ENCODE data around the gene ANO1.

ANO1 gene

DNA sequence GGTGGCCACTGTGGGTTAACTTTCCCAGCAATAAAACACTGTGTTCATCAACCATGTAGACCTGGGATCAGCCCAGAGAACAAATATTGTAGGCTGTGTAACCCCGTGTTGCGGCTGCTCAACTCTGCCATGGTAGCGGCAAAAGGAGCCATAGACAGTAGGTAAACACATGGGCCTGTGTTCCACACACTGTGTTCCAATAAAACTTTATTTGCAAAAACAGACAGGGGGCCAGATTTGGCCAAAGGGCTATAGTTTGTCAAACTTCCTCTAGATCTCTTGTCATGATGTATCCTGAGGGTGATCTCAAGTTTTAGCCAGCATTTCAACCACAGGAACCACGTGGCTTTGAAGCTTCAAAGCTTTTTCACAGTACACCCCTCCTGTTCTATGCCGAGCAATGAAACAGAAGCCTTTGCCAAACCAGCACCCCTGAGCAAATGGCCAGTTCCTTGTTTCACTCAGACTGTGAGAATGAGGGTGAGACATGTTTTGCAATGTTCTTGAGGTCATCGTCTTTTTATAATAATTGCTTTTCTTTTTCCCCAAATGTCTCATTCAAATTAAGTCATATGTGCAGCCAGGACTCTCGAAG, 75.1 kb downstream of the ANO1 start:
- peaks cover 4% of the 10 kb centered on the region for H3K4me1 ChIP-seq (ENCODE audit: insufficient read depth, low read length)

DNA sequence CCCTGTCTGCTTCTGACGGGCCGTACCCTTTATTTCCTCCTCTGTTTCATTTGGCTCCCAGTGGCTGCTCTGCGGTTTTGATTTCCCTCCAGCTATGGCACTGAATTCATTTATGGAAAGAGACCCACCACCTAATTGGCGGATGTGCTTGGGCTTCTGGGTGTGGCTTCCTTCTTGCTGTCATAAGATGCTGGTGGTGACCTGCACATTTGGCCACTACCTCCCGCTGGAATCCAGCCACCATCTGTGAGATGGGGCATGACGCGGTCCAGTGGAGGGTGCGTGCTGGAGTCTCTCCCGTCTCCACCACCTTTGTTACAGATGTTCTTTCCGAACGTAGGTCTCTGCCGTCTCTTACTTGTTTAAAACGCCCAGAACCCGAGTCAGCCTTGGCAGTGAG, 77.3 kb downstream of the ANO1 start:
- Histone ChIP-seq H2AFZ (ENCODE audit: low read depth, low read length) (no peak overlapping the region), H3K4me1 (ENCODE audit: insufficient read depth, low read length) (peaks cover 4% of the 10 kb centered on the region), H3K4me3 (ENCODE audit: low read length) (no peak overlapping the region), H3K27me3 (ENCODE audit: insufficient read depth, low read length) (no peaks in the 10 kb centered on the region), H3K9me3 (ENCODE audit: low read length) (no peaks in the 10 kb centered on the region), H3K36me3 (ENCODE audit: insufficient read depth, low read length) (no peaks in the 10 kb centered on the region)

More for the DNA sequence above, 75.1 kb downstream of the ANO1 start:
- H3K27me3 ChIP-seq (ENCODE audit: insufficient read depth, low read length), result no peaks in the 10 kb centered on the region
- no peaks in the 10 kb centered on the region for H3K36me3 ChIP-seq (ENCODE audit: insufficient read depth, low read length)
- no peak overlapping the region for H2AFZ ChIP-seq (ENCODE audit: low read depth, low read length)
- no peak overlapping the region for H3K4me3 ChIP-seq (ENCODE audit: low read length)
- H3K9me3 ChIP-seq (ENCODE audit: low read length), result no peaks in the 10 kb centered on the region

DNA sequence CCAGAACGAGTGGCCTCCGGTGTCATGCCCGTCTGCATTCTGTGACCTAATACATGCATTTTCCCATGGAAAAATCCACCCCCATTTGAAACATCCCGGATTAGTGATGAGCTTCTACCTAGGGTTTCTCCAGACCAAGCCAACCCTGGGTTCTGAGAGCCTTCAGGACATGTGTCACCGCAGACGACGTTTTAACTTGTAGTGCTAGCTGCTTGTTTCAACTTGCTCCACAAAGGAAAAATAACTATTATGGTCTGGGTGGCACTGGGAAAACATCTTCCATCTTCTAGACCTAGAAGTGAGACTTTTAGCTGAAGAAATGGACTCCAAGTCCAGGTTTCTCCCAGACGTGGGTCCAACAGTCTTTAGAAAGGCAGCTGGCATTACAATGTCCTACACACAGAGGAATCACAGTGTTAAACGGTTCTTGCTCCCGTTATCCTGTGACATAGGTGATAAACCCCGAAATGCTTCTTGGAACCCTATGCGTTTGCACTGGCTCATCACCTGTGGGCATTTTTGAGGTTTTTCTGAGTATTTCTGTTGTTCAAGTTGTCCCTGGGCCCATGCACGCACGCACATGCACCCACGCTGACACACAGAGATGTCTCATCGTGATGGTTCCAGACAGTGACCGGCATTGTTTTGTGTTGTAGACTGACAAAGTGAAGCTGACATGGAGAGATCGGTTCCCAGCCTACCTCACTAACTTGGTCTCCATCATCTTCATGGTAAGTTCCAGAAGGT, 78.3 kb downstream of the ANO1 start:
- no peaks in the 10 kb centered on the region for H3K4me1 ChIP-seq (ENCODE audit: insufficient read depth, low read length)
- no peak overlapping the region for H2AFZ ChIP-seq (ENCODE audit: low read depth, low read length)
- H3K27me3 ChIP-seq (ENCODE audit: insufficient read depth, low read length), result no peaks in the 10 kb centered on the region
- no peak overlapping the region for H3K4me3 ChIP-seq (ENCODE audit: low read length)
- H3K9me3 ChIP-seq (ENCODE audit: low read length), result no peaks in the 10 kb centered on the region
- no peaks in the 10 kb centered on the region for H3K36me3 ChIP-seq (ENCODE audit: insufficient read depth, low read length)

DNA sequence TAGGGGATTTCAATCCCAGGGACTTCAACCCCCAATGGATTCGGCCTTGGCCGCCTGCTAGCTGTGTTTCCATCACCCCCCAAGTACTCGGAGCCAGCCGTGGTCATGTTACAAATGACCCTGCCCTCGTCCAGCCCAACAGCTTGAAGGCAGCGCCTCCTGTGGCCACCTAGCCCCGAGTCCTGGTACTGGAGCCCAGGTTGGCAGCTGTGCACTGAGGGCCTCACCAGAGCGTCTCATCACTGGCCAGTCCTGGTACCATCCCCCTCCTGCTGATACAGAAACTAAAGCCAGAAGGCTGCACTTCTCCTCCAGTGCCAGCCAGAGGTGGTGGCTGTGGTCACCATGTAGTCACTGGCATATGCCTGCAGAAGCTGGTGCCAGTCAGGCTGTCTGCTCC, 80.1 kb downstream of the ANO1 start:
- Histone ChIP-seq H3K36me3 (ENCODE audit: insufficient read depth, low read length) (no peaks in the 10 kb centered on the region), H3K4me1 (ENCODE audit: insufficient read depth, low read length) (no peaks in the 10 kb centered on the region), H3K9me3 (ENCODE audit: low read length) (no peaks in the 10 kb centered on the region), H3K27me3 (ENCODE audit: insufficient read depth, low read length) (peaks cover 4% of the 10 kb centered on the region), H3K4me3 (ENCODE audit: low read length) (no peak overlapping the region), H2AFZ (ENCODE audit: low read depth, low read length) (no peak overlapping the region)

DNA sequence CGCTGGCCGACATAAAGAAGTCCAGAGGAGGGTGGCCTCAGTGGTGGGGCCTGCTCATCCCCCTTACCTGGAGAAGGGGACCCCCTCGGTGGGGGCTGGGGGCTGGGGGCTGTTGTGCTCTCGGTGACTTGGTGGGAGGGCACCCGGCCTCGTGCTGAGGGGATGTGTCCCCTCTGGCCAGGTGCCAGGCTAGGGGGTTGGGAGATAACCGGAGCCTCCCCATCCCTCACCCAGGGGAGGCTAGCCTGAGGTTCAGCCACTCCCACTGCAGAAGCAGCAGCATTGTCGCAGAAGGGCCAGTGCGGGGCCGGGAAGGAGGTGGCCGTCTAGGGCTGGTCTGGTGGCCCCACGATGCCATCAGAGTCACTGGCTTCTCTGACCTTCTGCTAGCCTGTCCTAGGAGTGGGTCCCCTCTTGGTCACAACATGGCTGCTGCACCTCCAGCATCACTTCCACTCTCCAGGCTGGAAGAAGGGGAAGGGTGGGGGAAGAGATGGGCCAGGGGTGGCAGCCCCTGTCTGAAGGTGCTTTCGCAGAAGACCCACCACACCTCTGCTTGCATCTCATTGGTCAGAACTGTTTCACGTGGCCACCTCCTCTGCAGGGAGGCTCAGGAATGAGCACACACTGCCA, 80.8 kb downstream of the ANO1 start:
- Histone ChIP-seq H3K36me3 (ENCODE audit: insufficient read depth, low read length) (no peaks in the 10 kb centered on the region), H3K9me3 (ENCODE audit: low read length) (no peaks in the 10 kb centered on the region), H3K4me3 (ENCODE audit: low read length) (no peak overlapping the region), H2AFZ (ENCODE audit: low read depth, low read length) (no peak overlapping the region), H3K4me1 (ENCODE audit: insufficient read depth, low read length) (no peaks in the 10 kb centered on the region), H3K27me3 (ENCODE audit: insufficient read depth, low read length) (peaks cover 4% of the 10 kb centered on the region)

DNA sequence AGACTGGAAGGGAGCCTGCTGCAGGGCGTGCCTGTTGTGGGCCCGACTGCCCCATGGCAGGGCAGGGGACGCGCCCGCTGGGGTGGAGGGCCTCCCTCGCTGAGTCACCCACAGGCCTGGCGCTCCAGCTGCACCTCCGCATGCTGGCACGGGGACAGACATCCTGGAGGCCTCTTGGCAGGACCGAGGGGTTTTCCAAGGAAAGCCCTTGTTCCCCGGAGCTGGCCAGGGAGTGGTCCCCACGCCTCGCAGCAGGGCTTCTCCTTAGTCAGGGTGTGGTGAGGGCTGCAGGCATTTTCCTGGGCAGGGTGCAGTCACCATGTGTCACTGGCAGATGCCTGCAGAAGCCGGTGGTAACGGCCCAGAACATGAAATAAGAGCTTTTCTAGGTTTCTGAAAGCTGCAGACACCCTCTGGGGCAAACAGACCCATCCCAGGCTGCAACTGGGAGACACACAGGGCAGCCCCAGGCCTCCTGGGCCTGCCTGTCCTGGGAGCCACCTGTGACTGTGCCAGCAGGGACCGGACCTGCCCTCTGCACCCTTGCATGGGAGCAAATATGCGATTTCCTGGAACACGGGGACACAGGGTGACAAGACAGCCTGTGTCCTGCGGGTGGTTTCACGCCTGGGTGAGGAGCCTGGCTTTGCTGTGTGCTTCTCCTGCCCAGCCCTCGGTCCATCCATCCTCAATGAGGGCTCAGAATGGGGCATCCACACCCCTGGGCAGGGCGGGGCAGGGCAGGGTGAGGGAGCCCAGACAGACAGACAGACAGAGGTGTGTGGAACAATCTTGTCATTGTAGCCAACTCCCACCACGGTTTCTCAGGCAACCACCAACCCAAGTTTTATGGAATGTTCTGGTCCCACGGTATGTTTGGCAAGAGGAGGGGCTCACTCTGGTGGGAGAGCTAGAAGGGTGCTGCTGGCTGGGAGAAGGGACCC, 81.8 kb downstream of the ANO1 start:
- no peak overlapping the region for H3K4me3 ChIP-seq (ENCODE audit: low read length)
- peaks cover 4% of the 10 kb centered on the region for H3K27me3 ChIP-seq (ENCODE audit: insufficient read depth, low read length)
- H3K4me1 ChIP-seq (ENCODE audit: insufficient read depth, low read length), result no peaks in the 10 kb centered on the region
- H3K36me3 ChIP-seq (ENCODE audit: insufficient read depth, low read length), result no peaks in the 10 kb centered on the region
- H2AFZ ChIP-seq (ENCODE audit: low read depth, low read length), result no peak overlapping the region
- H3K9me3 ChIP-seq (ENCODE audit: low read length), result no peaks in the 10 kb centered on the region

DNA sequence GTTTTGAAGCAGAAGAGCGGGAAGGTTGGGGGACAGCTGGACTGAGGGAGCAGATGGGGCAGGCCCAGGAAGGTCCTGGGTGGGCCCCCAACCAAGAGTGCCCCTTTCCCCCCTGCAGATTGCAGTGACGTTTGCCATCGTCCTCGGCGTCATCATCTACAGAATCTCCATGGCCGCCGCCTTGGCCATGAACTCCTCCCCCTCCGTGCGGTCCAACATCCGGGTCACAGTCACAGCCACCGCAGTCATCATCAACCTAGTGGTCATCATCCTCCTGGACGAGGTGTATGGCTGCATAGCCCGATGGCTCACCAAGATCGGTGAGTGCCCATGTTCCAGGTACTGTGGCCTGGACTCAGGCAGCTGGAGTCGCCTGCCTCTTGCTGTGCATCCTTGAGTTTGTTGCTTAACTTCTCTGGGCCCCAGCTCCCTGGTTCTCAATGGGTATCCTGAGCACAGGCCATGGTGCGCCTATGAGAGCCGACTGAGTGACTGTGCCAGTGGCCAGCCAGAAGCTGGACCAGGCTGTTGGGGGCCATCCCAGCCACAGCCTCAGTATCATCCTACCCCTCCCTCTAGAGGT, 83.0 kb downstream of the ANO1 start:
- H3K27me3 ChIP-seq (ENCODE audit: insufficient read depth, low read length), result peaks cover 4% of the 10 kb centered on the region
- no peaks in the 10 kb centered on the region for H3K36me3 ChIP-seq (ENCODE audit: insufficient read depth, low read length)
- no peak overlapping the region for H3K4me3 ChIP-seq (ENCODE audit: low read length)

DNA sequence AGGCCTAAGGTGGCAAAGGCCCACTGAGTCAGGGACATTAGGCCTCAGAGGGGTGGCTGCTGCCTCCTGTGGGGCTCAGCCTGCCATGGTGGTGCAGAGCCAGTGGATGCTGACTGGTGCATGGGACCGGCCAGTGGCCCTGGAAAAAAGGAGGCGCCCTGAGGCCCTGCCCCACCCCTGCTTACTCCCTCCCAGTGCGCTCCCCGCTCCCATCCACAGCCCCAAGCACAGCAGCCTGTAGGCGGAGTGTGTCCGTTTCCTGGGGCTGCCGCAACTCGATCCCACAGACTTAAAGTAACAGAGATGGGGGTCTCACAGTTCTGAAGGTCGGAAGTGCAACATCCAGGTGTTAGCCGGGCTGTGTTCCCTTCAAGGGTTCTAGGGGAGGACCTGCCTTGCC, 86.6 kb downstream of the ANO1 start:
- H3K4me1 ChIP-seq (ENCODE audit: insufficient read depth, low read length), result no peaks in the 10 kb centered on the region
- H3K36me3 ChIP-seq (ENCODE audit: insufficient read depth, low read length), result no peaks in the 10 kb centered on the region
- H3K9me3 ChIP-seq (ENCODE audit: low read length), result no peaks in the 10 kb centered on the region
- no peak overlapping the region for H3K4me3 ChIP-seq (ENCODE audit: low read length)
- H3K27me3 ChIP-seq (ENCODE audit: insufficient read depth, low read length), result peaks cover 9% of the 10 kb centered on the region
- H2AFZ ChIP-seq (ENCODE audit: low read depth, low read length), result no peak overlapping the region

More for the DNA sequence above, 83.0 kb downstream of the ANO1 start:
- no peak overlapping the region for H2AFZ ChIP-seq (ENCODE audit: low read depth, low read length)
- no peaks in the 10 kb centered on the region for H3K9me3 ChIP-seq (ENCODE audit: low read length)
- no peaks in the 10 kb centered on the region for H3K4me1 ChIP-seq (ENCODE audit: insufficient read depth, low read length)

DNA sequence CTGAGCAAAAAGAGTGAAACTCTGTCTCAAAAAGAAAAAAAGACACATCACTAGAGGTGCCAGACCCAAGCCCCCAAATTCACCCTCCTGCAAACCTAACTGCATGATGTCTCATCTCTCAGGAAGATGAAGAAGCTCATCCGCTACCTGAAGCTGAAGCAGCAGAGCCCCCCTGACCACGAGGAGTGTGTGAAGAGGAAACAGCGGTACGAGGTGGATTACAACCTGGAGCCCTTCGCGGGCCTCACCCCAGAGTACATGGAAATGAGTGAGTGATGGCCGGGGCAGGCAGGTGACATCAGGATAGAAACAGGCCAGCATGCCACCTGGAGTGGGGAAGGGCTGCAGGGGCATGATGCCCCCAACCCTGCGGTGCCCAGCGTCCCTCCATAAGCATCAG, 89.0 kb downstream of the ANO1 start:
- Histone ChIP-seq H3K9me3 (ENCODE audit: low read length) (no peaks in the 10 kb centered on the region), H2AFZ (ENCODE audit: low read depth, low read length) (no peak overlapping the region), H3K36me3 (ENCODE audit: insufficient read depth, low read length) (no peaks in the 10 kb centered on the region), H3K27me3 (ENCODE audit: insufficient read depth, low read length) (peaks cover 9% of the 10 kb centered on the region), H3K4me1 (ENCODE audit: insufficient read depth, low read length) (no peaks in the 10 kb centered on the region), H3K4me3 (ENCODE audit: low read length) (no peak overlapping the region)

DNA sequence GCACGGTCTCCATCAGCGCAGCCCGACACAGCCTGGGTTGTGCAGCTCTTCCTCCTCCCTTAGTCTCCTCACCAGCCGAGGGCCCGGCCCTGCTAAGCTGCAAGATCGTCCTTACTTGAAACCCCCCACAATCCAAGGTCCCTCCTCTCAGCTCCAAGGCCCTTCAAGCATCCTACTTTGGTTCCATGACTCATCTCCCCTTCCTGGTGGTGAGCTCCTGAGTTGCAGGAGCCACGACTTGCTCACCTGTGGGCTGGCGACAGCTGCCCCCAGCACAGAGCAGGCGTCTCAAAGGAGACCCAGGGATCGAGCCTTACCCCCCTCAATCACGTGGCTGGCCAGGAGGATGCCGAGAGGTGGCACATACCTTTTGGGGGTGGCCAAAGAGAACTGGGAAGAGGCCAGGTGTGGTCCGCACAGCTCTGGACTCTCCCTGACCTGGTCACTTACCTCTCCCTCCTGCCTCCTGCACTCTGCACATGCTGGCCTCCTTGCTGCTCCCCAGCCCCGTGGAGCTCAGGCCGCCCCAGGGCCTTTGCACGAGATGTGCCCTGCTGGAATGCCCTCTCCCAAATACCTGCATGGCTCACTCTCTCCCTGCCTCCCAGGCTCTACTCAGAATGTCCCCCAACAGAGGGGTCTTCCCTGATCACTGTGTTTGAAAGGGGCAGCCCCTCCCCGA, 89.7 kb downstream of the ANO1 start:
- H3K9me3 ChIP-seq (ENCODE audit: low read length), result no peaks in the 10 kb centered on the region
- H3K4me1 ChIP-seq (ENCODE audit: insufficient read depth, low read length), result no peaks in the 10 kb centered on the region
- peaks cover 6% of the 10 kb centered on the region for H3K27me3 ChIP-seq (ENCODE audit: insufficient read depth, low read length)
- no peak overlapping the region for H2AFZ ChIP-seq (ENCODE audit: low read depth, low read length)
- H3K4me3 ChIP-seq (ENCODE audit: low read length), result no peak overlapping the region
- H3K36me3 ChIP-seq (ENCODE audit: insufficient read depth, low read length), result no peaks in the 10 kb centered on the region

DNA sequence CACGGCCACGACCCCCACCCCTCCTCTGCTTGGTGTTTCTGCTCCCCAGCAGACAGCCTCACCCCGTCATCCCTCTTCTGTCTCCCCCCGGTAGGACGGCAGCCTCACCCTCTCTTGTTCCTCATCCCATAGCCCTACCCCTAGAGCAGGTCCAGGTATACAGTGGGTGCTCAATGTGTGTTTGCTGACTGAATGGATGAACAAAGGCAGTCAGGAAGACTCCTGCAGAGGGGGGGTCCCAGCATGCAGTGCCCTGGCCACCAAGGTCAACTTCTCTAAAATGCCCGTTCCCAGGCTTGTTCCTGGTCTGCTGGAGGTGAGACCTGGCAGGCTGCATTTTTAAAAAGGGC, 90.3 kb downstream of the ANO1 start:
- Histone ChIP-seq H3K9me3 (ENCODE audit: low read length) (no peaks in the 10 kb centered on the region), H3K4me3 (ENCODE audit: low read length) (no peak overlapping the region), H3K27me3 (ENCODE audit: insufficient read depth, low read length) (peaks cover 4% of the 10 kb centered on the region), H3K4me1 (ENCODE audit: insufficient read depth, low read length) (no peaks in the 10 kb centered on the region), H2AFZ (ENCODE audit: low read depth, low read length) (no peak overlapping the region), H3K36me3 (ENCODE audit: insufficient read depth, low read length) (no peaks in the 10 kb centered on the region)

DNA sequence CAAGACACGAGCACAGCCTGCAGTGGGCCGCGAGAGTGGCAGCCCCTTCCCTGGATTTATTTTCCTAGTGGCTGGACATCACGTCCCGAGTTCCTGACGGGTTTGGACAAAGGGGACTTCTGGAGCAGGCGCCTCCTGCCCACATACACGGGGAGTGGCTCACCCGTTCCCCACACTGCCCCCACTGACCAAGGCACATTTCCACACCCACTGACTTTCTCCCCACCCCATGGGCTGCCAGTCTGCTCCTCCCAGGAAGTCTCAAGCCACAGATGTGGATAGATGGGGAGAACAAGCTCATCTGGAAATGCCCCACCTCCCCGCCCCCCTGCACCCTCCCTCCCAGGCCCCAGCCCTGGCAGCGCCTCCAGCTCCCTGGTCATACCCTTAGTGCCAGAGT, 91.0 kb downstream of the ANO1 start:
- H3K27me3 ChIP-seq (ENCODE audit: insufficient read depth, low read length), result peaks cover 4% of the 10 kb centered on the region
- H3K4me3 ChIP-seq (ENCODE audit: low read length), result no peak overlapping the region
- no peaks in the 10 kb centered on the region for H3K9me3 ChIP-seq (ENCODE audit: low read length)
- H3K36me3 ChIP-seq (ENCODE audit: insufficient read depth, low read length), result no peaks in the 10 kb centered on the region
- H2AFZ ChIP-seq (ENCODE audit: low read depth, low read length), result no peak overlapping the region
- no peaks in the 10 kb centered on the region for H3K4me1 ChIP-seq (ENCODE audit: insufficient read depth, low read length)
